A673 (cell line): ENCODE results near the gene ATP2A2. TPM values are rescaled to one million over a fixed set of nuclear protein-coding genes. Genes with fewer than 3 reads are reported as not detected.

Source experiments
- BruUV-seq: library from RNA; stranded (reverse); fragments of 400-500 nt; replicated peaks from 2 replicates; lab custom pipeline; 2021; lab: Mats Ljungman, UMichigan
- CTCF ChIA-PET: fragments of 300-600 bp; sonication (Branson Sonifier 250); formaldehyde crosslinking; loops from one replicate; lab custom pipeline; 2022; ENCODE audit warnings: antibody characterized with exemption; lab: Charles Lee
- POLR2A ChIA-PET: fragments of 300-600 bp; sonication (Branson Sonifier 250); formaldehyde crosslinking; loops from one replicate; lab custom pipeline; 2022; ENCODE audit warnings: antibody characterized with exemption; ENCODE audit not compliant: low non-redundant PET; lab: Charles Lee
- DNase-seq: peaks from one replicate; pipeline ENCODE4 v3.0.0-alpha.2; 2015; ENCODE audit warnings: low spot score
- H3K27ac ChIP-seq: fragments of 200-600 bp; sonication (generic); 2 replicates; pipeline ENCODE4 v1.5.1; 2016; ENCODE audit warnings: mixed run types, low read depth, mild to moderate bottlenecking, mixed read lengths, antibody characterized with exemption, low read length; ENCODE audit not compliant: poor library complexity, severe bottlenecking
- H3K27me3 ChIP-seq: fragments of 200-600 bp; sonication (generic); replicated peaks from 2 replicates; pipeline ENCODE4 v1.6.1; 2017; ENCODE audit warnings: mixed run types, low read depth, mild to moderate bottlenecking, mixed read lengths, antibody characterized with exemption, low read length; ENCODE audit not compliant: insufficient read depth, poor library complexity
- H3K36me3 ChIP-seq: fragments of 200-600 bp; sonication (generic); 2 replicates; pipeline ENCODE4 v1.6.1; 2016; ENCODE audit warnings: mixed run types, mild to moderate bottlenecking, mixed read lengths, antibody characterized with exemption, low read length; ENCODE audit not compliant: insufficient read depth, poor library complexity, severe bottlenecking
- H3K4me1 ChIP-seq: fragments of 200-600 bp; sonication (generic); 2 replicates; pipeline ENCODE4 v1.6.1; 2017; ENCODE audit warnings: mixed run types, mild to moderate bottlenecking, mixed read lengths, antibody characterized with exemption, low read length; ENCODE audit not compliant: insufficient read depth, poor library complexity, severe bottlenecking
- H3K4me3 ChIP-seq: fragments of 200-600 bp; sonication (generic); 2 replicates; pipeline ENCODE4 v1.5.1; 2016; ENCODE audit warnings: low read depth, mixed run types, mild to moderate bottlenecking, mixed read lengths, low read length; ENCODE audit not compliant: poor library complexity, severe bottlenecking
- H3K9me3 ChIP-seq: fragments of 200-600 bp; sonication (generic); 2 replicates; pipeline ENCODE4 v1.6.1; 2016; ENCODE audit warnings: mixed run types, low read depth, mild to moderate bottlenecking, mixed read lengths, antibody characterized with exemption, low read length; ENCODE audit not compliant: poor library complexity, severe bottlenecking
- CTCF ChIP-seq: fragments of 300-800, 200-600 bp; sonication (generic); conservative IDR thresholded peaks from 2 replicates; pipeline ENCODE4 v1.5.1; 2017; ENCODE audit warnings: low read depth, mild to moderate bottlenecking, antibody characterized with exemption, low read length, moderate library complexity, mixed read lengths
- EZH2 ChIP-seq: fragments of 200-600 bp; sonication (generic); IDR thresholded peaks from 2 replicates; pipeline ENCODE4 v1.6.1; 2017; ENCODE audit warnings: borderline replicate concordance, low read depth, mild to moderate bottlenecking, mixed read lengths, antibody characterized with exemption, low read length; ENCODE audit not compliant: poor library complexity, severe bottlenecking
- intact Hi-C: fragments of 100-400 bp; cut with micrococcal nuclease; formaldehyde crosslinking; loops from one replicate; pipeline ENCODE4 v1.10.0; 2022; ENCODE audit not compliant: unreplicated experiment
- total RNA-seq: library from RNA; stranded (reverse); gene quantifications from 2 replicates; pipeline ENCODE4 v1.2.3, GENCODE V29; 2021

ATP2A2 gene
- total RNA-seq, 1 experiment from 2014 or later = 333 TPM

GRCh38 chr12:110353211-110353965 is 72.3 kb downstream of the ATP2A2 start:
- no peak for DNase-seq
- TF ChIP-seq EZH2 (no peak), CTCF (no peak)
- BruUV-seq = no TSS peak
- intact Hi-C loops = no loop called here
- peaks cover 7% of the 10 kb centered on the region for H3K36me3 ChIP-seq
- H3K4me1 ChIP-seq = no peaks in the 10 kb centered on the region
- CTCF ChIA-PET = interaction anchor here (0.6 kb wide), 2 partner anchors 31 to 239 kb away, joined by 3 to 4 read pairs; no protein-coding TSS in a partner anchor
- no peaks in the 10 kb centered on the region for H3K9me3 ChIP-seq
- no peak overlapping the region for H3K4me3 ChIP-seq
- no peak overlapping the region for H3K27ac ChIP-seq
- H3K27me3 ChIP-seq = no peaks in the 10 kb centered on the region
- POLR2A ChIA-PET = no interaction called here

- Histone ChIP-seq H3K9me3 (no peaks in the 10 kb centered on the region), H3K27ac (no peak overlapping the region), H3K4me1 (no peaks in the 10 kb centered on the region), H3K4me3 (no peak overlapping the region), H3K36me3 (no peaks in the 10 kb centered on the region), H3K27me3 (no peaks in the 10 kb centered on the region)
- intact Hi-C loops = no loop called here
- no peak for DNase-seq
- POLR2A ChIA-PET = no interaction called here
- CTCF ChIA-PET = interaction anchor here (0.6 kb wide), 1 partner anchor 238 kb away, joined by 4 read pairs; no protein-coding TSS in a partner anchor
- TF ChIP-seq CTCF (no peak), EZH2 (no peak)
- no TSS peak for BruUV-seq
Measured at GRCh38 chr12:110354172-110354780, 73.2 kb downstream of the ATP2A2 start.

GRCh38 chr12:110355073-110355472 is 74.0 kb downstream of the ATP2A2 start:
- H3K4me3 ChIP-seq = no peak overlapping the region
- ChIA-PET CTCF (no interaction called here), POLR2A (no interaction called here)
- TF ChIP-seq CTCF (peak; percentile 62), EZH2 (no peak)
- H3K36me3 ChIP-seq = no peaks in the 10 kb centered on the region
- no peaks in the 10 kb centered on the region for H3K27me3 ChIP-seq
- no peak overlapping the region for H3K27ac ChIP-seq
- H3K9me3 ChIP-seq = no peaks in the 10 kb centered on the region
- DNase-seq = peak; percentile 43
- no TSS peak for BruUV-seq
- H3K4me1 ChIP-seq = no peaks in the 10 kb centered on the region
- intact Hi-C loops = no loop called here
